Heart right ventricle (tissue), 16 donors: ENCODE measurements around the gene RGS6. TPM values are rescaled to one million over a fixed set of nuclear protein-coding genes. Genes with fewer than 3 reads are reported as not detected.

Experiments
- ATAC-seq, 8 donors: fragments of 200-7000 bp; cut with Tn5 transposase; one replicate each; pipeline ENCODE4 v1.9.1; 2020; ENCODE audit warnings: mild to moderate bottlenecking in 8 of 8, moderate library complexity in 8 of 8, moderate number of reproducible peaks in 1 of 8
- DNase-seq, 2 donors: peaks; one replicate each; pipeline ENCODE4 v3.0.0-alpha.2; 2020
- H3K27ac ChIP-seq, 10 donors: fragments of 200-600 bp; sonication (generic) in 2 of 10; one replicate each; pipeline versions ENCODE4 v1.5.0 to v1.8.0; 2020 to 2022; ENCODE audit warnings: mild to moderate bottlenecking in 3 of 10
- H3K27me3 ChIP-seq, 7 donors: fragments of 200-600 bp; one replicate each; pipeline ENCODE4 v1.8.0; 2021 to 2022; ENCODE audit warnings: mild to moderate bottlenecking in 2 of 7
- H3K36me3 ChIP-seq, 9 donors: fragments of 200-600 bp; sonication (generic) in 1 of 9; one replicate each; pipeline versions ENCODE4 v1.5.0 to v1.8.0; 2020 to 2022; ENCODE audit warnings: mild to moderate bottlenecking in 2 of 9
- H3K4me1 ChIP-seq, 9 donors: fragments of 200-600 bp; sonication (generic) in 1 of 9; one replicate each; pipeline versions ENCODE4 v1.5.0 to v1.8.0; 2020 to 2022; ENCODE audit warnings: mild to moderate bottlenecking in 4 of 9
- H3K4me3 ChIP-seq, 10 donors: fragments of 200-600 bp; sonication (generic) in 2 of 10; one replicate each; pipeline versions ENCODE4 v1.5.0 to v1.8.0; 2020 to 2022; ENCODE audit warnings: mild to moderate bottlenecking in 7 of 10, moderate library complexity in 2 of 10
- H3K9me3 ChIP-seq, 11 donors: fragments of 200-600 bp in 10 of 11; sonication (generic) in 2 of 11; one replicate each; pipeline versions ENCODE4 v1.5.0 to v1.8.0; 2013 to 2022; ENCODE audit warnings: mild to moderate bottlenecking in 2 of 11, control low read depth in 1 of 11, moderate library complexity in 1 of 11
- CTCF ChIP-seq, 9 donors: fragments of 200-600 bp; sonication (generic) in 2 of 9; IDR thresholded peaks; one replicate each; pipeline versions ENCODE4 v1.5.0 to v1.8.0; 2021 to 2022; ENCODE audit warnings: antibody characterized with exemption in 9 of 9, mild to moderate bottlenecking in 5 of 9, moderate library complexity in 1 of 9
- WGBS, 2 donors: extraction: QIAGEN DNeasy Blood & Tissue Kit; methylation state at CpG; one replicate each; pipeline ENCODE4 v1.1.7; 2013; ENCODE audit warnings: inconsistent platforms in 1 of 2; 5-methylcytosine and 5-hydroxymethylcytosine counted together
- intact Hi-C, 10 donors: fragments of 100-400 bp; cut with DNase I; formaldehyde crosslinking; loops; one replicate each; pipeline versions ENCODE4 v1.11.1 to v1.14.2; 2022
- polyA plus RNA-seq, 2 donors: library from polyadenylated mRNA; stranded (reverse); fragments of 200-250 nt; gene quantifications; one replicate each; pipeline ENCODE4 v1.2.3, GENCODE V29; 2013
- total RNA-seq, 10 donors: library from RNA; stranded (reverse); fragmentation: NEBNext Ultra II Directional in 3 of 10; extraction: Animal tissue kit (Norgen Biotek cat#: 25700) in 3 of 10; gene quantifications; one replicate each; pipeline versions ENCODE4 v1.2.1 to v1.2.4, GENCODE V29; 2021 to 2023
- donor health status: Arrhythmogenic right ventricular cardiomyopathy.
- donor health status: ischemic (EF 13 %, LVEDD 7.1; RV severe dilation, severe dysfunction).
- donor health status: healthy with polysubstance abuse.
- donor health status: DM: no; HTN: yes; CAD: no.
- donor health status: DM: no; HTN: no; CAD: no.
- donor health status: ischemic (EF 25% LVEDD 6.9; RV normal size, moderate dysfunction).
- donor health status: ischemic (EF 25% LVEDD 5.7; RV mildly dilated, moderate dysfunction).
- donor health status: healthy.
- donor health status: DM: yes; HTN: yes; CAD: no.
- donor health status: Ischemic cardiomyopathy.
- donor health status: ischemic (EF 35%, LVEDD 5.7; RV mildly dilated, moderate dysfunction).
- donor health status: nonischemic (EF 11% LVEDD 7.7; RV severe dilation, severe dysfunction).
- donor health status: DM: yes; HTN: yes; CAD: no.
- donor health status: PGD.
- donor health status: ischemic (EF 29% LVEDD 5.4; RV normal size, mild dysfunction).
- donor health status: nonischemic (EF 23%, LVEDD 6.1; RV moderate dilation, normal function).

RGS6 gene
- total and polyA plus RNA-seq, 12 donors: 1.2 to 31.9 (median 19.0) TPM

DNA sequence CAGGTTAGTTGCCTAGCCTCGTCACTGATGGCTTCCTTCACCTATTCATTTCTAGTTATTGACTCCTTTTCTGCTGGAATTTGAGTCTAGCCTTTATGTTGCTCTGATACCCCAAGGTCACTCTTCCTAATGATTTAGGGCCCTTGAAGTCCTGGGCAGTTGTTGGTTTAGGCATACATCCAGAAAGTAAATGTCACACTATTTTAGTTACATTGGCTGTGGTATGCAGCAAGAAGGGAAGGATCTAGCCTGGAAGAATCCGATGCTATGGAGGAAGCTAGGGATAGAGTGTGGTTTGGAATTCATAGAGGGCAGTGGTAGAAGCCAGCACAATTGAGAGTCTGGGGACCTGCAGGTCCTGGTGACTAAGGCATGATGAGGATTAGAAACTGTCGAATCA, 38.0 kb downstream of the RGS6 start:
- no peak for TF ChIP-seq CTCF (IDR thresholded peaks at IDR 0.05)
- Histone ChIP-seq H3K27me3 (no peaks in the 10 kb centered on the region), H3K4me3 (no peak overlapping the region), H3K4me1 (peaks cover 0 to 33% (median 9%) of the 10 kb centered on the region in 9 donors), H3K9me3 (peaks cover 0 to 4% (median 0%) of the 10 kb centered on the region in 11 donors), H3K27ac (peak overlapping the region in 7 of 10 donors; percentile 15 to 68 (median 34)), H3K36me3 (no peaks in the 10 kb centered on the region)
- intact Hi-C loops: no loop called here
- peak in 4 of 8 donors; percentile 58 to 79 (median 68) for ATAC-seq
- DNase-seq: no peak
- 57 to 67% methylated on average over 3 of the region's 3 CpGs for WGBS, 2 donors

GRCh38 chr14:71985538-71986189, 53.4 kb downstream of the RGS6 start:
- Histone ChIP-seq H3K4me3 (peak overlapping the region in 1 of 10 donors; percentile 2), H3K4me1 (peaks cover 0 to 56% (median 38%) of the 10 kb centered on the region in 9 donors), H3K27ac (peak overlapping the region; percentile 13 to 86 (median 74)), H3K36me3 (no peaks in the 10 kb centered on the region), H3K27me3 (no peaks in the 10 kb centered on the region), H3K9me3 (no peaks in the 10 kb centered on the region)
- peak; percentile 73 to 92 (median 81) for ATAC-seq
- intact Hi-C loops: no loop called here
- peak in 1 of 2 donors; percentile 37 for DNase-seq
- WGBS, 2 donors: 8 to 11% methylated on average over 3 of the region's 3 CpGs
- no peak for TF ChIP-seq CTCF (IDR thresholded peaks at IDR 0.05)

GRCh38 chr14:71988476-71988875, 56.2 kb downstream of the RGS6 start:
- Histone ChIP-seq H3K4me1 (peaks cover 0 to 48% (median 38%) of the 10 kb centered on the region in 9 donors), H3K27me3 (no peaks in the 10 kb centered on the region), H3K4me3 (no peak overlapping the region), H3K36me3 (no peaks in the 10 kb centered on the region), H3K27ac (peak overlapping the region in 8 of 10 donors; percentile 69 to 86 (median 78)), H3K9me3 (no peaks in the 10 kb centered on the region)
- DNase-seq (no peak), ATAC-seq (no peak)
- intact Hi-C loops: no loop called here
- 70 to 72% methylated on average over 5 of the region's 5 CpGs for WGBS, 2 donors
- no peak for TF ChIP-seq CTCF (IDR thresholded peaks at IDR 0.05)

- H3K4me3 ChIP-seq: no peak overlapping the region
- intact Hi-C loops: no loop called here
- H3K27me3 ChIP-seq: no peaks in the 10 kb centered on the region
- H3K9me3 ChIP-seq: no peaks in the 10 kb centered on the region
- ATAC-seq (peak in 6 of 8 donors; percentile 23 to 69 (median 48)), DNase-seq (peak; percentile 34 to 49)
- H3K27ac ChIP-seq: peak overlapping the region in 9 of 10 donors; percentile 21 to 86 (median 75)
- peaks cover 0 to 48% (median 38%) of the 10 kb centered on the region in 9 donors for H3K4me1 ChIP-seq
- TF ChIP-seq CTCF (IDR thresholded peaks at IDR 0.05): no peak
- no peaks in the 10 kb centered on the region for H3K36me3 ChIP-seq
- WGBS, 2 donors: 47 to 69% methylated on average over 3 of the region's 3 CpGs
Observed at GRCh38 chr14:71988939-71989338, 56.7 kb downstream of the RGS6 start.
